Renal cortical epithelial cell (primary cell): Measurements from ENCODE around the gene IREB2. TPM values are rescaled to one million over a fixed set of nuclear protein-coding genes. Genes with fewer than 3 reads are reported as not detected.
"Not testable (repeated sequence)": the region's sequence is repeated elsewhere in the genome, so short reads cannot be mapped to it uniquely, and the experiment has no call there.

Source experiments
- DNase-seq: peaks from one replicate; pipeline ENCODE4 v3.0.0-alpha.2; 2011; ENCODE audit warnings: low read depth
- total RNA-seq: library from RNA; depleted of rRNA; stranded (reverse); fragments of >200 nt; gene quantifications from 2 replicates; pipeline ENCODE4 v1.2.3, GENCODE V29; 2014

Gene IREB2
- total RNA-seq, 1 donor from 2014 or later = 68.5 TPM

- DNase-seq = no peak
These were observed 30.2 kb upstream of the IREB2 start for GRCh38 chr15:78407608-78408354.

DNA sequence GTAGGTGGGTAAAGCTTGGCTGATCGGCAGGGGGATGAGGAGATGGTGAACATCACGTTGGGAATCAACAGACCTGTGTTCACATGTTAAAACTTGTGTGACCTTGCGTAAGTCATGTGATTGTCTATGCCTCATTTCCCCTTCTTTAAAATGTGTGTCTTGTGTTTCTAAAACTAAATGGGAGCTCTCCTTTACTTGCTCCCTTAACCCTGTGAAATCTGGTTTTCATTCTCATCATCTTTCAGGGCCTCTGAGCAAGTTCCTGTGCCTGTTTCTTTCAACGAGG is 29.7 kb upstream of the IREB2 start:
- no peak for DNase-seq

DNA sequence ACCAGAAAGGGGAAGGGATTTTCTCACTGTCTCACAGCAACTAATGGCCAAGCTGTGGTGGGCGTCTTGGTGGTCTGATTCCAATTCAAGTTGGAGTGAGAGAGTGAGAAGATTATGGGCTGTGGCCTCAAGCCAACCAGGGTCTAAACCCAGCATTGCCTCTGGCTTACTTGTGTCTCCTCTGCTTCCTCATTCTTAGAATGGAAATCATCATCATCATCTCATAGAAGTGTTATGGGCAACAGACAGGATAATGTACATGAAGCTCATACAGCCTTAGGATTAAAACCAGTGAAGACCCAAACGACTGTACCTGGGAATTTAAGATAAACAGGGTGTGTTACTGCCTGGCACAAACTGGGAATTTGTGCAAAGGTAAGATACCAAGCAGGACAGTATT is 29.1 kb upstream of the IREB2 start:
- no peak for DNase-seq

- no peak for DNase-seq
These were observed 27.0 kb upstream of the IREB2 start for GRCh38 chr15:78411061-78411460.

GRCh38 chr15:78414621-78415250 is 23.3 kb upstream of the IREB2 start:
- DNase-seq = no peak

- DNase-seq = peak; percentile 17
These were observed 22.7 kb upstream of the IREB2 start for GRCh38 chr15:78415284-78415683.

- no peak for DNase-seq
These were observed 20.0 kb upstream of the IREB2 start for GRCh38 chr15:78417754-78418630.

DNA sequence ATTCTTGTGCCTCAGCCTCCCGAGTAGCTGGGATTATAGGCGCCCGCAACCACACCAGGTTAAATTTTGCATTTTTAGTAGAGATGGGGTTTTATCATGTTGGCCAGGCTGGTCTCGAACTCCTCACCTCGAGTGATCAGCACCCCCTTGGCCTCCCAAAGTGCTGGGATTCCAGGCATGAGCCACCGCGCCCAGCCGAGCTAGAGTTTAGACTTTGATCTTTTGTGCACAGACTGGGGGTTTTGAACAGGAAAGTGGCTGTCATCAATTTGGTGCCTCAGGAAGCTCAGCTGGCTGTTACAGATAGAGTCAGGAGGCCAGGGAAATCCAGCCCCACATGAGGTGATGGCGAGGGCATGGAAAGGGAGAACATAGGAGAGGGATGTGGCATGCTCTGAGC is 19.3 kb upstream of the IREB2 start:
- no peak for DNase-seq

GRCh38 chr15:78419367-78419766 is 18.6 kb upstream of the IREB2 start:
- DNase-seq = no peak

GRCh38 chr15:78420220-78420619 is 17.8 kb upstream of the IREB2 start:
- DNase-seq = no peak

GRCh38 chr15:78420766-78421165 is 17.2 kb upstream of the IREB2 start:
- no peak for DNase-seq

- DNase-seq = no peak
These were observed 16.6 kb upstream of the IREB2 start for GRCh38 chr15:78421238-78421965.

GRCh38 chr15:78422571-78423340 is 15.3 kb upstream of the IREB2 start:
- peak; percentile 64 for DNase-seq

- DNase-seq = no peak
These were observed 13.3 kb upstream of the IREB2 start for GRCh38 chr15:78424673-78425072.

DNA sequence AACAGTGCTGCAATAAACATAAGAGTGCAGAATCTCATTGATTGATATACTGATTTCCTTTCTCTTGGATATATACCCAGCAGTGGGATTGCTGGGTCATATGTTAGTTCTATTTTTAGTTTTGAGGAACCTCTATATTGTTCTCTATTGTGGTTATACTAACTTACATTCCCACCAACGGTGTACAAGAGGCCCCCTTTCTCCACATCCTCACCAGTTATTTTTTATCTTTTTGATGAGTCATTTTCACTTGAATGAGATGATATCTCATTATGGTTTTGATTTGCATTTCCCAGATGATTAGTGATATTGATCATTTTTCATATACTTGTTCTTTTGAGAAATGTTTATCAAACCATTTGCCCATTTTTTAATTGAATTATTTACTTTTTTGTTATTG is 12.4 kb upstream of the IREB2 start:
- no peak for DNase-seq

DNA sequence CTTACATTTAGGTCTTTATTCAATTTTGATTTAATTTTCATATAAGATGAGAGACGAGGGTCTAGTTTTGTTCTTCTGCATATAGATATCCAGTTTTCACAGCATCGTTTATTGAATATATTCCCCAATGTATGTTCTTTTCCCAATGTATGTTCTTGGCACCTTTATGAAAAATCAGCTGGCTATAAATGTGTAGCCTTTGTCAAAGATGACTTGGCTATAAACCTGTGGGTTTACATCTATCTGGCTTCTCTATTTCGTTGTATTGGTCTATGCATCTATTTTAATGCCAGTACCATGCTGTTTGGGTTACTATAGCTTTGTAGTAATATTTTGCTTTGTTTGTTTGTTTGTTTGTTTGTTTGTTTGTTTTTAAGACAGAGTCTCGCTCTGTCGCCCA is 11.7 kb upstream of the IREB2 start:
- DNase-seq = no peak

DNA sequence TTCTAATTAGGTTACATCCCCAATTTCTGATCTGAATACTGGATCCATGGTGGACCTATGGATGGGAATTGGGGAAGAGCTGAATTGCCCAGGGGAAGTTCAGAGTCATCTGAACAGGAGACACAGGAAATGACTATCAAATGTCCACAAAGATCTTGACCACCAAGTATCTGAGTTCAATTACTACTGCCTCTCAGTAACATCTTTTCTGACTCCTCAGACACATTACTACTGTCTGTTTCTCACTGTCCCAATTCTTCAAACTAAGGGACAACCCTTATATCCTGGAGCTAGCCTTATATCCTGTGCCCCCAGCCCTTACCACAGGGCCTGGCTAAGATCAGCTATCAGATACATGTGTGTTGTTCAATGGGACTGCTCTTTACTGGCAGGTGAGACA is 10.1 kb upstream of the IREB2 start:
- DNase-seq = no peak

GRCh38 chr15:78429477-78429876 is 8.5 kb upstream of the IREB2 start:
- no peak for DNase-seq

DNA sequence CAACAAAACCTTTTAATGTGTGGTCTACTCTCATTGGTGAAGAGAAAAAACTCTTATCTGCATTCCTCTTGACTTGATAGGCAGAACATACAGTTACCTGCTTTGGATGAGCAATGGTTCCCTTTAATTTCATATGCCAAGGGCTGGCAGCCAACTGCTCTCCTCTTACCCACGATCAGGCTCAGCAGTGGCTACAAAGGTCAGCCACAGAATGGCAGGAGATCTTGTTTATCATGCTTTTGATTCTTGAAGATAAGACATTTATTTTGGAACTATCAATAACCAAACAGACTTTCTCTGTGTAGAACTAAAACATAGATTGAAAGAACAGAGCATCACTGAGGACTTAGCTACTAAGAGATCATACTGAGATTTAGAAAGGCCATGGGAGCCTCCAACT is 6.1 kb upstream of the IREB2 start:
- no peak for DNase-seq

DNA sequence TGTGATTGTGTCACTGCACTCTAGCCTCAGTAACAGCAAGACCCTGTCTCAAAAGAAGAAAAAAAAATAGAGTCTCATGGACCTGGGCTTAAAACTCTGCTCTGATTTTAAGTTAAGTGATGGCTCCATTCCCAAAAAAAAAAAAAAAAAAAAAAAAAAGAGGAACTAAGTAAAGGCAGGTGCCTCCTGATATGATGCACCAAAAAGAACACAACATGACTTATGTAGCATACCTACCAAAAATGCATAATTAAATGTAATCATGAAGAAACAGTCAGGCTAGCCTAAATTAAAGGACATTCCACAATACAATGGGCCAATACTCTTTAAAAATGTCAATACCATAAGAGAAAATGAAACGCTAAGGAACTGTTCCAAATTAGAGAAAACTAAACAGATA is 5.4 kb upstream of the IREB2 start:
- no peak for DNase-seq

- DNase-seq = no peak
These were observed 3.9 kb upstream of the IREB2 start for GRCh38 chr15:78434134-78434533.

- not testable (repeated sequence) for DNase-seq
These were observed 3.3 kb upstream of the IREB2 start for GRCh38 chr15:78434711-78435110.
